H1 (cell line): ENCODE data around the gene CADM2.
"Not testable (repeated sequence)": the region's sequence is repeated elsewhere in the genome, so short reads cannot be mapped to it uniquely, and the experiment has no call there.

Source experiments
- CEBPB ChIP-seq: IDR thresholded peaks from 2 replicates; pipeline ENCODE4 v1.6.1; 2012; ENCODE audit warnings: low read depth, low read length
- CHD2 ChIP-seq: IDR thresholded peaks from 2 replicates; pipeline ENCODE4 v1.6.1; 2012; ENCODE audit warnings: low read length, improper control_type of control experiment
- CTCF ChIP-seq, 3 experiments: IDR thresholded peaks; 1 replicate in 2 of 3; 2 replicates in 1 of 3; pipeline versions ENCODE4 v1.5.1 to v1.6.1; 2011; ENCODE audit warnings: low read length in 3 of 3, mild to moderate bottlenecking in 3 of 3, inconsistent platforms in 2 of 3, low read depth in 1 of 3, moderate library complexity in 1 of 3; ENCODE audit not compliant: insufficient read depth in 1 of 3; ENCODE audit errors: control extremely low read depth in 1 of 3
- EZH2 ChIP-seq: fragments of 200-600 bp; sonication (generic); IDR thresholded peaks from 2 replicates; pipeline ENCODE4 v1.7.1; 2012; ENCODE audit warnings: low read depth, mild to moderate bottlenecking, moderate library complexity, low read length, inconsistent platforms; ENCODE audit not compliant: severe bottlenecking
- POLR2AphosphoS5 ChIP-seq: IDR thresholded peaks from 2 replicates; pipeline ENCODE4 v1.6.1; 2011; ENCODE audit warnings: low read depth, low read length

- not testable (repeated sequence) for TF ChIP-seq EZH2; POLR2AphosphoS5; CTCF (IDR thresholded peaks at IDR 0.05; ENCODE audit: control extremely low read depth in 1 of 3, insufficient read depth in 1 of 3, low read depth in 1 of 3, low read length in 3 of 3); CEBPB; CHD2
Measured at GRCh38 chr3:85153279-85153678, 194.5 kb downstream of the CADM2 start.
